NCI-H2107 treated with DMSO at 0.1 percent for 48 hours (cell line): Measurements from ENCODE around the gene NEK11.
A peak's percentile ranks its signal among the peaks of the same experiment; 100 is the strongest.
"Not testable (repeated sequence)": the region's sequence is repeated elsewhere in the genome, so short reads cannot be mapped to it uniquely, and the experiment has no call there.

ENCODE experiments used
- DNase-seq: peaks from one replicate; lab custom pipeline; 2025; ENCODE audit not compliant: unreplicated experiment; lab: John Stamatoyannopoulos, UW

Gene NEK11

DNA sequence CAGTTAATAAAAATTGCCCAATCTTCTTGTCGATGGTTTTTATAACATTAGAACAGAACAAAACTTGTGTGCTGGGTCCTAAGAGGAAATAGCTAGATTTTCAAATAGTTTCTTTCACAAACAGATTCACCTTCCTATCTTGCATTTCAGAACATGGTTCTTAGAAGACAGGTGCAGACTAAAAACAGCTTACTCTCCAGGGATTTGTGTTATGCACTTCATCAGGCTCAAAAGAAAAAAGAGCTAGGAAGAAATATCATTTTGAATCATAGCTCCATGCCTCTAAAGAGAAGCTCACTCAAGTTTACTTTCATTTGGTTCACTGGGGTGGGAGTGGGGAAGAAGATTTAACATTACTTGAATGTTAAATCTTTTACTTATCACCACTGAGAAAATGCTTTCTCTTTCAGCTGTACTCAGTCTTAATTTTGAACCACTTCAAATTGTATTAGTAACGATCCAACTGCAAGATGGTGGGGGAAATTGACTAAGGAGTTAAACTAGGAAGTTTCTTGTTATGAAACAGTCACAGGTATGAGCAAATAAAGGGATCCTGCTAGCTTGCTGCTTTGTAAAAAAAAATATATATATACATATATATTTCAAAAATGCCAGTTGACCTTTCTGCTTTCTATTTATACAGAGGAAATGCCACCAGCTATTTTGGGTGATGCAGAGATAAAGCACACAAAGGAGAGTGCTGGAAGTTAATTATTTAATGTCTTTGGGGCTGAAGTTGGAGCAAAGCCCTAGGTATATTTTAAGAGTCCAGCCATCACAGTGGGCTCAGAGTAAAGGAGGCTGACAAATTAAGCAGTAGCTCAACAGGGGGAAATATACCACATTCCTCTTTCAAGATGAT, 326.6 kb downstream of the NEK11 start:
- DNase-seq = no peak

DNA sequence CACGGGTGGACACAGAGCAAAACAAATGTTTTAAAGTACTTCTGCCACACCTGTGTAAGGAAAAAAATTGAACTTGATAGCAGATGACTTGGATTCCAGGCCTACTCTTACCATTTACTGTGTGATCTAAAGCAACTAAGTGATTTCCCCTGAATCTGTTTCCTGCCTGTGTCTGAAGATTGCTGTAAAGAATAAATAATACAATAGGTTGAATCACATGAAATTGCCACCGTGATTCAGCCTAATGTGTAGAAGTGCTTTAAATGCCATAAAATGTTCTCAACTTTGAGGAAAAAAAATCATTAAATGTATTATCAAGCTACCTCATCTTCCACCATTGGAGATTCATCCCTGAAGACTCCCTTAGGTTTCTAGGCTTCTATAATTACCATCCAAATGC, 327.3 kb downstream of the NEK11 start:
- DNase-seq = no peak

- DNase-seq = no peak
Measured at GRCh38 chr3:131356006-131356595, 329.4 kb downstream of the NEK11 start.

DNA sequence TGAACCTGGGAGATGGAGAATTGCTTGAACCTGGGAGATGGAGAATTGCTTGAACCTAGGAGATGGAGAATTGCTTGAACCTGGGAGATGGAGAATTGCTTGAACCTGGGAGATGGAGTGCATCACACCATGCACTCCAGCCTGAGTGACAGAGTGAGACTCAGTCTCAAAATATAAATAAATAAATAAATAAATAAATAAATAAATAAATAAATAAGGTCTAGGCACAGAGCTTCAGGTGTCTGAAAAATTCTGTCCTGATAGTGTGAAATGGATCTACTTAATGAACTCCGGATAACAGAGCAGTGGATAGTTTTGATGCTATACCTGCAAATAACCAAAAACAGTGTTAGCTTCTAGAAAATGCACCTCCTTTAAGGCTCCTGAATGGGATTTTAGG, 330.6 kb downstream of the NEK11 start:
- DNase-seq = no peak

DNA sequence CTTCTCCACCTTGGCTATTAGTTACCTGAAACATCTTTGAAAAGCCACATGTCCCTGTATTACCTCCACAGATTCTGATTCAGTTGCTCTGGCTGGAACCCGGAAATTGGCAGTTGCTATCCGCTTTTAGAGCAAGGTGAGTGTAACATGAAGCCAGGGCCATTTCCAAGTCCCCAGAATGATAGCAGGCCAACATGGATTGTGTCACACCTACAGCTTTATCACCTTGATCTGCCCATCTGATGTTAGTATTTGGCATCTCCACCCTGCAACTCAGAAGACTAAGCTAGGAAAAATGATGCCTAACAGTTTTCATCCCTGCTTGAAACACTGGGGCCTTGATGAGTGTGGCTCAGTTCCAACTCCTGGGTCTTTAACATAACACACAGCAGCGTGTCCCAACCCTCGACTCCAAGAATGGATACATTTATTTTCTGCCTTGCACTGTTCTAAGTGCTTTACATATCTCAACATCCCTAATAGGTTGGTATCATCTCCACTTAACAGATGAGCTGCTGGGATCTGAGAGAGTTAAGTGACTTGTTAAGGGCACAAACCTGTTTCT, 333.6 kb downstream of the NEK11 start:
- DNase-seq = peak; percentile 27

- DNase-seq = not testable (repeated sequence)
Measured at GRCh38 chr3:131361066-131361463, 334.4 kb downstream of the NEK11 start.

DNA sequence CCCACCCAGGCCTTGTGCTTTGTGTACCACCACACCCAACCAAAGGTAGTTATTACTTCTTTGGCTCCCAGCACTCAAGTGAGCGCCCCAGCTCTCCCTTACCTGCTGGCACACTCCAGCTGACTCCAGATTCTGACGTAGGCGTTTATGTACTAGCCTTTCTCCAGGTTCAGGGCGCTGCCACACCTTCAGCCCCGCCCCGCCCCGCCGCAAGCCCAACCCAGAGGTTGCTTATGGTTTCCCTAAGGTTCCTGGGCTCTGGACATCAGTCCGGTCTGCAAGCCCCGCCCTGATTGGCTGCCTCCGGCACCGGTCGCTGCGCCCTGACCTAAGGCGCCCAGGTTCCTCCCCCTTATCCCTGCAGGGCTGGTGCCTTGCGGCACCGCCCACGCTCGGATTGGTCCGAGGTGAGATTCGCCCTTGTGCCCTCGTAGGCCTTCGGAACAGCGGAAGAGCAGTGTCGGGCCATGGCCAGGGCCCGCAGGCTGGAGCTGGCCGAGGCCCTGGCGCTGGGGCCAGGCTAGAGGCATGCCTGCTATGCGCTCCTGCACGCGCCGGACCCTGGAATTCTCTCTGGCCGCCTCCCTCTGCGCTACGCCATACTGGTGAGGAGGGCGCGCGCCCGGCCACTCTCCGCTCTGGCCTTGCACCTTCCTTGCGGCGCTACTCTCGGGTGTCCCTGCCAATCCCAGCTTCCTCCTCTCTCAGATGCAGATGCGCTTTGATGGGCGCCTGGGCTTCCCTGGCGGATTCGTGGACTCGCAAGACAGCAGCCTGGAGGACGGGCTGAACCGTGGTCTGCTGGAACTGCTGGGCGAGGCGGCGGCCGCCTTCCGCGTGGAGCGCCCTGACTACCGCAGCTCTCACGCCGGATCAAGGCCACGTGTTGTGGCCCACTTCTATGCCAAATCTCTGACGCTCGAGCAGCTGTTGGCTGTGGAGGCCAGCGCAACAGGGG, 335.1 kb downstream of the NEK11 start:
- no peak for DNase-seq

- DNase-seq = no peak
Measured at GRCh38 chr3:131363275-131363674, 336.6 kb downstream of the NEK11 start.

DNA sequence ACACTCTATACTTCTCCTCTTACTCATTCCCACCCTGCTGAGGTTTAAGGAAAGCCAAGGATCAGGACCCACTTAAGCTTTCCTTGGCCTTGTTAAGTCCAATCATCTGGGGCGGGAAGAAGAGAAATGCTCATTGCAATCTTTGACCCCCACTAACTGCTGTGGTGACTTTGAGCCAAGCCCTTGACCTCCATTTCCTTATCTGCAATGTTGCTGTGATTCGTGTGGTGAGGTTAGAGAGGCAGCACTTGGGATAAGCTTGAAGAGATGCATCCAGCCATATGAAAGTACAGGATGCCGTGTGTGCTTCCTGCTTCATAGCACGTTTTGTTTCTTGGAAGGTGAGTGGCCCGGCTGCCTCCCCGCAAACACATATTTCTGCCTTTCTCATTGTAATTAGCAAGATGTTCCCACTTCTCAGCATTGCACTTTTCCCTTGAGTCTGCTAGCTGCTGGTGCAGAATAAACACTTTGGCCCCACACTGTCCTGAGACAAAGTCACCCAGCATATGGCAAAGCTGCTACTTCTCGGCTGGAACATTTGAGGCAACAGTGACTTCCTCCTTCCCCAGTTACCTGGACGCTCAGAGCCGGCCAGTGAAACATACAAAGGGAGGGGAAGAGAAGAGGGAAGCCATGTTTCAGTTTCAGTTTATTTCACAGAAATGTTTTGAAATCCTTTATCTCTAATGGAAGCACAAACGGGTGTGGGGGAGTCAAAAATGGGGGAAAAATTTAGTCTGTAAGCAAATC, 344.4 kb downstream of the NEK11 start:
- DNase-seq = no peak

GRCh38 chr3:131371688-131372066, 345.0 kb downstream of the NEK11 start:
- DNase-seq = no peak

DNA sequence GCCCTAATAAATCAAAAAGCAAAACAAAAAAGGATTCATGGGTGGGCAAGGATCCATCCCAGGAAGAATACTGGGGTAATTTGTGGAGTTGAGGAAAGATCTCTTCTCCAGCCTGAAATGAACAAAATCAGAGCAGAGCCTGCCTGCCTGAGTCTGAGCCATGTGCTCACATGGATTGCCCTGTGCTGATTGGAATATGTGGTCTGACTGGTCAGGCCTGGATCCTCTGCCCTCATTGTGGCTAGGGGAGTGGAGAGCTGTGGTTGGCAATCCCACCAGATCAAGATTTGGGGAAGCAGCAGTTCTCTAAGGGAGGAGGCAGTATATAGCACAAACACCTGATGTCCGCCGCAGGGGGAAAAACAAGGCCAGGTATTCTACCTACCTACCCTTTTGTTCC, 348.1 kb downstream of the NEK11 start:
- DNase-seq = no peak

GRCh38 chr3:131380821-131381444, 354.3 kb downstream of the NEK11 start:
- DNase-seq = not testable (repeated sequence)

DNA sequence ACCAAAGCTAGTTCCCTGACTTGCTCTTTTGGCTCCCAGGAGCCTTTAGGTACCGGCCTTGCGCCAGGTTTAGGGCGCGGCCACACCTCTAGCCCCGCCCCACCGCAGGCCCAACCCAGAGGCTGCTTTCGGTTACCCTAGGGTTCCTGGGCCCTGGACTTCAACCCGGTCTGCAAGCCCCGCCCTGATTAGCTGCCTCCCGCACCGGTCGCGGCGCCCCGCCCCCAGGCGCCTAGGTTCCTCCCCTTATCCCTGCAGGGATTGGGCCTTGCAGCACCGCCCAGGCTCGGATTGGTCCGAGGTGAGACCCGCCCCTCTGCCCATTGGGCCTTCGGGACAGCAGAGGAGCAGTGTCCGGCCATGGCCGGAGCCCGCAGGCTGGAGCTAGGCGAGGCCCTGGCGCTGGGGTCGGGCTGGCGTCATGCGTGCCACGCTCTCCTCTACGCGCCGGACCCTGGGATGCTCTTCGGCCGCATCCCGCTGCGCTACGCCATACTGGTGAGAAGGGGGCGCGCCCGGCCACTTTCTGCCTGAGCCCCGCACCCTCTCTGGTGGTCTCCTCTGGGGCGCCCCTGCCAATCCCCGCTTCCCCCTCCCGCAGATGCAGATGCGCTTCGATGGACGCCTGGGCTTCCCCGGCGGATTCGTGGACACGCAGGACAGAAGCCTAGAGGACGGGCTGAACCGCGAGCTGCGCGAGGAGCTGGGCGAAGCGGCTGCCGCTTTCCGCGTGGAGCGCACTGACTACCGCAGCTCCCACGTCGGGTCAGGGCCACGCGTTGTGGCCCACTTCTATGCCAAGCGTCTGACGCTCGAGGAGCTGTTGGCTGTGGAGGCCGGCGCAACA, 355.0 kb downstream of the NEK11 start, which contains the start of gene NUDT16:
Gene NUDT16 (plus strand): TSS at position 330 of the 847 bp plus-strand sequence. CDS start 31 bp downstream, at position 361.
- peak; percentile 97 for DNase-seq

DNA sequence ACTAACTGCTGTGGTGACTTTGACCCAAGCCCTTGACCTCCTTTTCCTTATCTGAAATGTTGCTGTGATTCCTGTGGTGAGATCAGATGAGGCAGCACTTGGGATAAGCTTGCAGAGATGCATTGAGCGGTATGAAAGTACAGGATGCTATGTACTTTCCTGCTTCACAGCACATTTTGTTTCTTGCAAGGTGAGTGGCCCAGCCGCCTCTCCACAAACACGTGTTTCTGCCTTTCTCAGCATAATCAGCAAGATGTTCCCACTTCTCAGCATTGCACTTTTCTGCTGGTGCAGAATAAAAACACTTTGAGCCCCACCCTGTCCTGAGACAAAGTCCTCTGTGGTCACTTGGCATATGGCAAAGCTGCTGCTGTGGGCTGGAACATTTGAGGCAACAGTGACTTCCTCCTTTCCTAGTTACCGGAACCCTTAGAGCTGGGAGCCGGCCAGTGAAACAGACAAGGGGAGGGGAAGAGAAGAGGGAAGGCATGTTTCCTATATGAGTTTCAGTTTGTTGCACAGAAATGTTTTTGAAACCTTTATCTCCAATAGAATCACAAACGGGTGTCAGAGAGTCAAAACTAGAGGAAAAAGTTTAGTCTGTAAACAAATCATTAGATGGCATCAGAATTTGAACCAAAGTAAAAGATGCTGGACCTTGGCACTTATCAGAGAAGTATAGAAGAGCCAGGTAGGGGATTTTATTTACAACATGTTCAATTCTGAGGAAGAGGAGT, 359.9 kb downstream of the NEK11 start:
- no peak for DNase-seq

GRCh38 chr3:131387796-131388489, 361.3 kb downstream of the NEK11 start:
- DNase-seq = no peak

DNA sequence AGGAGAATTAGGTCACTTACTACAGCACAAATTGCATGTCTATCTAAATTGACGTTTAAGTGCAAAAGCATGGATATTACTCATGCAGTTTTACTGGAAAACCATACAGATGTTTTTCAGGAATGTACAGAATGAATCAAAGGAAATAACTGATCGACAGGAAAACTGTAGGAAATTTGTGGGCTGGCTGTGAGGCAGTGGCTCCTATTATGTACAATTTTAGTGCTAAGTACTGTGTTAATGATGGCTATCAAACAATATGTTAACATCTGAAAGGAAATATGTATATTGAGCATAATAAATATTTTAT, 361.8 kb downstream of the NEK11 start:
- no peak for DNase-seq

GRCh38 chr3:131390331-131390730, 363.7 kb downstream of the NEK11 start:
- DNase-seq = no peak

- no peak for DNase-seq
Measured at GRCh38 chr3:131393051-131393450, 366.4 kb downstream of the NEK11 start.
